GM23338 (cell line): ENCODE results near the gene LYST. TPM values are rescaled to one million over a fixed set of nuclear protein-coding genes. Genes with fewer than 3 reads are reported as not detected.

Source experiments
- ATAC-seq: fragments of 200-7000 bp; cut with Tn5 transposase; 3 replicates; pipeline ENCODE4 v1.9.1; 2020
- DNase-seq: peaks from one replicate; pipeline ENCODE4 v3.0.0-alpha.2; 2015; ENCODE audit warnings: low spot score
- H2AFZ ChIP-seq: fragments of 200-600 bp; sonication (generic); 2 replicates; pipeline ENCODE4 v1.8.0; 2016; ENCODE audit warnings: antibody characterized with exemption, mild to moderate bottlenecking, moderate library complexity
- H3F3A ChIP-seq: fragments of 200-600 bp; sonication (generic); replicated peaks from 2 replicates; pipeline ENCODE4 v1.8.0; 2017; ENCODE audit warnings: antibody characterized with exemption, mixed run types, low read depth
- H3K27ac ChIP-seq: fragments of 200-600 bp; sonication (generic); 2 replicates; pipeline ENCODE4 v1.6.1; 2016; ENCODE audit warnings: low read depth
- H3K27me3 ChIP-seq: fragments of 200-600 bp; sonication (generic); 2 replicates; pipeline ENCODE4 v1.8.0; 2016; ENCODE audit warnings: mild to moderate bottlenecking, mixed run types, moderate library complexity; ENCODE audit not compliant: insufficient read depth
- H3K36me3 ChIP-seq: fragments of 200-600 bp; sonication (generic); 2 replicates; pipeline ENCODE4 v1.8.0; 2016; ENCODE audit warnings: mild to moderate bottlenecking; ENCODE audit not compliant: insufficient read depth
- H3K4me1 ChIP-seq: fragments of 200-600 bp; sonication (generic); 2 replicates; pipeline ENCODE4 v1.8.0; 2016; ENCODE audit warnings: mild to moderate bottlenecking, moderate library complexity; ENCODE audit not compliant: insufficient read depth
- H3K4me2 ChIP-seq: fragments of 200-600 bp; sonication (generic); 2 replicates; pipeline ENCODE4 v1.7.1; 2017; ENCODE audit warnings: mixed run types
- H3K4me3 ChIP-seq: fragments of 200-600 bp; sonication (generic); 2 replicates; pipeline ENCODE4 v1.6.1; 2016; ENCODE audit warnings: mixed run types
- H3K79me2 ChIP-seq: fragments of 200-600 bp; sonication (generic); replicated peaks from 2 replicates; pipeline ENCODE4 v1.8.0; 2017; ENCODE audit warnings: mild to moderate bottlenecking; ENCODE audit not compliant: insufficient read depth
- H3K9me2 ChIP-seq: fragments of 200-600 bp; sonication (generic); 2 replicates; pipeline ENCODE4 v1.8.0; 2017; ENCODE audit not compliant: insufficient read depth
- H4K20me1 ChIP-seq: fragments of 200-600 bp; sonication (generic); replicated peaks from 2 replicates; pipeline ENCODE4 v1.8.0; 2017; ENCODE audit warnings: mild to moderate bottlenecking; ENCODE audit not compliant: insufficient read depth
- H3K27ac Mint-ChIP-seq: 2 replicates; pipeline ENCODE4 v1.8.0; 2020; ENCODE audit warnings: inconsistent platforms, mild to moderate bottlenecking, moderate library complexity, mixed read lengths
- H3K27me3 Mint-ChIP-seq: 3 replicates; pipeline ENCODE4 v1.8.0; 2022; ENCODE audit warnings: low read depth, mild to moderate bottlenecking, moderate library complexity, mixed read lengths, inconsistent platforms; ENCODE audit not compliant: insufficient read depth, poor library complexity
- H3K36me3 Mint-ChIP-seq: 3 replicates; pipeline ENCODE4 v1.8.0; 2021; ENCODE audit warnings: low read depth, mild to moderate bottlenecking, inconsistent platforms, moderate library complexity, mixed read lengths
- H3K4me1 Mint-ChIP-seq: 3 replicates; pipeline ENCODE4 v1.8.0; 2020; ENCODE audit warnings: mild to moderate bottlenecking, inconsistent platforms, mixed read lengths
- H3K4me3 Mint-ChIP-seq: 3 replicates; pipeline ENCODE4 v1.8.0; 2021; ENCODE audit warnings: moderate library complexity, mild to moderate bottlenecking, inconsistent platforms, mixed read lengths
- H3K9me3 Mint-ChIP-seq: 3 replicates; pipeline ENCODE4 v1.8.0; 2020; ENCODE audit warnings: moderate library complexity, mild to moderate bottlenecking, inconsistent platforms, mixed read lengths
- CREB1 ChIP-seq: fragments of 250-450 bp; sonication (Bioruptor Pico); IDR thresholded peaks from 2 replicates; pipeline ENCODE4 v1.5.0; 2020; ENCODE audit warnings: low read depth, mild to moderate bottlenecking, moderate library complexity
- EZH2phosphoT487 ChIP-seq: fragments of 200-600 bp; sonication (generic); IDR thresholded peaks from one replicate; pipeline ENCODE4 v1.8.1; 2018; ENCODE audit warnings: antibody characterized with exemption; ENCODE audit not compliant: unreplicated experiment
- POLR2AphosphoS5 ChIP-seq: IDR thresholded peaks from 2 replicates; pipeline ENCODE4 v1.6.1; 2016; ENCODE audit warnings: antibody characterized with exemption, low read depth
- STAT1 ChIP-seq: IDR thresholded peaks from one replicate; pipeline ENCODE4 v1.6.1; 2016; ENCODE audit warnings: antibody characterized with exemption; ENCODE audit not compliant: unreplicated experiment
- ZNF114 ChIP-seq: fragments of 250-450 bp; sonication (Bioruptor Pico); IDR thresholded peaks from 2 replicates; pipeline ENCODE4 v1.5.0; 2020; ENCODE audit warnings: mild to moderate bottlenecking, moderate library complexity
- polyA plus RNA-seq: library from polyadenylated mRNA; unstranded; fragments of >200 nt; fragmentation: Nextera tagmentation; extraction: Ambion mirVana; gene quantifications from 2 replicates; pipeline ENCODE4 v1.2.1, GENCODE V29; 2016
- total RNA-seq: library from RNA; depleted of rRNA; stranded (reverse); fragments of >200 nt; shearing (Covaris generic); gene quantifications from 2 replicates; pipeline ENCODE4 v1.2.3, GENCODE V29; 2014
- TF ChIP-seq, protein P1 (sequence below): fragments of 250-450 bp; sonication (Bioruptor Pico); IDR thresholded peaks from 2 replicates; pipeline ENCODE4 v1.5.0; 2020; ENCODE audit warnings: mild to moderate bottlenecking, moderate library complexity
- TF ChIP-seq, protein P2 (sequence below): IDR thresholded peaks from 2 replicates; pipeline ENCODE4 v1.6.1; 2016; ENCODE audit warnings: antibody characterized with exemption

LYST gene
- total and polyA plus RNA-seq, 2 experiments from 2014 or later, result 0.21 to 1.0 TPM

- Mint-ChIP-seq H3K4me1 (peaks cover 13% of the 10 kb centered on the region; the same call in 2 of the 3 replicates), H3K9me3 (no peaks in the 10 kb centered on the region), H3K4me3 (no peak overlapping the region), H3K27ac (no peak overlapping the region), H3K36me3 (no peaks in the 10 kb centered on the region), H3K27me3 (peaks cover 8% of the 10 kb centered on the region)
- Histone ChIP-seq H3K36me3 (no peaks in the 10 kb centered on the region), H3F3A (no peaks in the 10 kb centered on the region), H3K4me1 (no peaks in the 10 kb centered on the region), H3K9me2 (peaks cover 3% of the 10 kb centered on the region; the same call in 1 of the 2 replicates), H3K4me3 (no peak overlapping the region), H4K20me1 (no peaks in the 10 kb centered on the region), H3K27me3 (no peaks in the 10 kb centered on the region), H3K79me2 (no peaks in the 10 kb centered on the region), H2AFZ (no peak overlapping the region), H3K4me2 (no peak overlapping the region), H3K27ac (no peak overlapping the region)
- DNase-seq (no peak), ATAC-seq (no peak)
- TF ChIP-seq EZH2phosphoT487 (no peak), ZNF114 (CRISPR knock-in tag) (no peak), STAT1 (no peak), CREB1 (no peak), POLR2AphosphoS5 (no peak)
- TF ChIP-seq, protein P1, sequence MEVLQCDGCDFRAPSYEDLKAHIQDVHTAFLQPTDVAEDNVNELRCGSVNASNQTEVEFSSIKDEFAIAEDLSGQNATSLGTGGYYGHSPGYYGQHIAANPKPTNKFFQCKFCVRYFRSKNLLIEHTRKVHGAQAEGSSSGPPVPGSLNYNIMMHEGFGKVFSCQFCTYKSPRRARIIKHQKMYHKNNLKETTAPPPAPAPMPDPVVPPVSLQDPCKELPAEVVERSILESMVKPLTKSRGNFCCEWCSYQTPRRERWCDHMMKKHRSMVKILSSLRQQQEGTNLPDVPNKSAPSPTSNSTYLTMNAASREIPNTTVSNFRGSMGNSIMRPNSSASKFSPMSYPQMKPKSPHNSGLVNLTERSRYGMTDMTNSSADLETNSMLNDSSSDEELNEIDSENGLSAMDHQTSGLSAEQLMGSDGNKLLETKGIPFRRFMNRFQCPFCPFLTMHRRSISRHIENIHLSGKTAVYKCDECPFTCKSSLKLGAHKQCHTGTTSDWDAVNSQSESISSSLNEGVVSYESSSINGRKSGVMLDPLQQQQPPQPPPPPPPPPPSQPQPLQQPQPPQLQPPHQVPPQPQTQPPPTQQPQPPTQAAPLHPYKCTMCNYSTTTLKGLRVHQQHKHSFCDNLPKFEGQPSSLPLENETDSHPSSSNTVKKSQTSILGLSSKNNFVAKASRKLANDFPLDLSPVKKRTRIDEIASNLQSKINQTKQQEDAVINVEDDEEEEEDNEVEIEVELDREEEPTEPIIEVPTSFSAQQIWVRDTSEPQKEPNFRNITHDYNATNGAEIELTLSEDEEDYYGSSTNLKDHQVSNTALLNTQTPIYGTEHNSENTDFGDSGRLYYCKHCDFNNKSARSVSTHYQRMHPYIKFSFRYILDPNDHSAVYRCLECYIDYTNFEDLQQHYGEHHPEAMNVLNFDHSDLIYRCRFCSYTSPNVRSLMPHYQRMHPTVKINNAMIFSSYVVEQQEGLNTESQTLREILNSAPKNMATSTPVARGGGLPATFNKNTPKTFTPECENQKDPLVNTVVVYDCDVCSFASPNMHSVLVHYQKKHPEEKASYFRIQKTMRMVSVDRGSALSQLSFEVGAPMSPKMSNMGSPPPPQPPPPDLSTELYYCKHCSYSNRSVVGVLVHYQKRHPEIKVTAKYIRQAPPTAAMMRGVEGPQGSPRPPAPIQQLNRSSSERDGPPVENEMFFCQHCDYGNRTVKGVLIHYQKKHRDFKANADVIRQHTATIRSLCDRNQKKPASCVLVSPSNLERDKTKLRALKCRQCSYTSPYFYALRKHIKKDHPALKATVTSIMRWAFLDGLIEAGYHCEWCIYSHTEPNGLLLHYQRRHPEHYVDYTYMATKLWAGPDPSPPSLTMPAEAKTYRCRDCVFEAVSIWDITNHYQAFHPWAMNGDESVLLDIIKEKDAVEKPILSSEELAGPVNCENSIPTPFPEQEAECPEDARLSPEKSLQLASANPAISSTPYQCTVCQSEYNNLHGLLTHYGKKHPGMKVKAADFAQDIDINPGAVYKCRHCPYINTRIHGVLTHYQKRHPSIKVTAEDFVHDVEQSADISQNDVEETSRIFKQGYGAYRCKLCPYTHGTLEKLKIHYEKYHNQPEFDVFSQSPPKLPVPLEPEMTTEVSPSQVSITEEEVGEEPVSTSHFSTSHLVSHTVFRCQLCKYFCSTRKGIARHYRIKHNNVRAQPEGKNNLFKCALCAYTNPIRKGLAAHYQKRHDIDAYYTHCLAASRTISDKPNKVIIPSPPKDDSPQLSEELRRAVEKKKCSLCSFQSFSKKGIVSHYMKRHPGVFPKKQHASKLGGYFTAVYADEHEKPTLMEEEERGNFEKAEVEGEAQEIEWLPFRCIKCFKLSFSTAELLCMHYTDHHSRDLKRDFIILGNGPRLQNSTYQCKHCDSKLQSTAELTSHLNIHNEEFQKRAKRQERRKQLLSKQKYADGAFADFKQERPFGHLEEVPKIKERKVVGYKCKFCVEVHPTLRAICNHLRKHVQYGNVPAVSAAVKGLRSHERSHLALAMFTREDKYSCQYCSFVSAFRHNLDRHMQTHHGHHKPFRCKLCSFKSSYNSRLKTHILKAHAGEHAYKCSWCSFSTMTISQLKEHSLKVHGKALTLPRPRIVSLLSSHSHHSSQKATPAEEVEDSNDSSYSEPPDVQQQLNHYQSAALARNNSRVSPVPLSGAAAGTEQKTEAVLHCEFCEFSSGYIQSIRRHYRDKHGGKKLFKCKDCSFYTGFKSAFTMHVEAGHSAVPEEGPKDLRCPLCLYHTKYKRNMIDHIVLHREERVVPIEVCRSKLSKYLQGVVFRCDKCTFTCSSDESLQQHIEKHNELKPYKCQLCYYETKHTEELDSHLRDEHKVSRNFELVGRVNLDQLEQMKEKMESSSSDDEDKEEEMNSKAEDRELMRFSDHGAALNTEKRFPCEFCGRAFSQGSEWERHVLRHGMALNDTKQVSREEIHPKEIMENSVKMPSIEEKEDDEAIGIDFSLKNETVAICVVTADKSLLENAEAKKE (CRISPR knock-in tag), result no peak
- TF ChIP-seq, protein P2, sequence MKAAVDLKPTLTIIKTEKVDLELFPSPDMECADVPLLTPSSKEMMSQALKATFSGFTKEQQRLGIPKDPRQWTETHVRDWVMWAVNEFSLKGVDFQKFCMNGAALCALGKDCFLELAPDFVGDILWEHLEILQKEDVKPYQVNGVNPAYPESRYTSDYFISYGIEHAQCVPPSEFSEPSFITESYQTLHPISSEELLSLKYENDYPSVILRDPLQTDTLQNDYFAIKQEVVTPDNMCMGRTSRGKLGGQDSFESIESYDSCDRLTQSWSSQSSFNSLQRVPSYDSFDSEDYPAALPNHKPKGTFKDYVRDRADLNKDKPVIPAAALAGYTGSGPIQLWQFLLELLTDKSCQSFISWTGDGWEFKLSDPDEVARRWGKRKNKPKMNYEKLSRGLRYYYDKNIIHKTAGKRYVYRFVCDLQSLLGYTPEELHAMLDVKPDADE, result no peak
These were observed 41.2 kb upstream of the LYST start for GRCh38 chr1:235907897-235908240.
